ENCODE data around the gene GAPVD1. TPM values are rescaled to one million over a fixed set of nuclear protein-coding genes. Genes with fewer than 3 reads are reported as not detected.
A peak's percentile ranks its signal among the peaks of the same experiment; 100 is the strongest.

Gene GAPVD1
- total RNA-seq, 4 donors from 2014 or later: 50.9 to 79.0 (median 53.4) TPM

- DNase-seq (ENCODE audit: low spot score in 2 of 2): no peak
- peak overlapping the region; percentile 90 for H3K4me3 ChIP-seq (ENCODE audit: low read depth, poor library complexity, severe bottlenecking)
- intact Hi-C loops (cut with DNase I; ENCODE audit: low total_unique reads): no loop called here
- WGBS, 2 donors: 22 to 23% methylated on average over 8 of the region's 8 CpGs
- no peak for TF ChIP-seq POLR2A (IDR thresholded peaks at IDR 0.05)
- no peak for TF ChIP-seq CTCF (IDR thresholded peaks at IDR 0.05)
These were observed 21.7 kb upstream of the GAPVD1 start for GRCh38 chr9:125239631-125240597.

GRCh38 chr9:125240649-125240999 is 21.0 kb upstream of the GAPVD1 start:
- WGBS, 2 donors: 0% methylated on average over 14 to 22 of the region's 33 CpGs
- H3K4me3 ChIP-seq (ENCODE audit: low read depth, poor library complexity, severe bottlenecking): peak overlapping the region; percentile 90
- TF ChIP-seq POLR2A (IDR thresholded peaks at IDR 0.05) (no peak), CTCF (IDR thresholded peaks at IDR 0.05) (no peak)
- intact Hi-C loops (cut with DNase I; ENCODE audit: low total_unique reads): no loop called here
- peak in 1 of 2 donors; percentile 37 for DNase-seq (ENCODE audit: low spot score in 2 of 2)

GRCh38 chr9:125241000-125241862 is 20.4 kb upstream of the GAPVD1 start, which contains the start of gene HSPA5:
TSS of gene HSPA5 (minus strand) at chr9:125241343. CDS start at chr9:125241126, 217 bp downstream.
- TF ChIP-seq POLR2A (IDR thresholded peaks at IDR 0.05) (peak in 1 of 2 donors; percentile 94), CTCF (IDR thresholded peaks at IDR 0.05) (peak in 1 of 3 donors; percentile 36)
- 0 to 1% methylated on average over 46 to 50 of the region's 59 CpGs for WGBS, 2 donors
- intact Hi-C loops (cut with DNase I; ENCODE audit: low total_unique reads): no loop called here
- peak within 1 kb of the TSS; percentile 90 for H3K4me3 ChIP-seq (ENCODE audit: low read depth, poor library complexity, severe bottlenecking)
- peak; percentile 100 for DNase-seq (ENCODE audit: low spot score in 2 of 2)

GRCh38 chr9:125241863-125242739 is 19.5 kb upstream of the GAPVD1 start:
- peak; percentile 34 to 89 for DNase-seq (ENCODE audit: low spot score in 2 of 2)
- intact Hi-C loops (cut with DNase I; ENCODE audit: low total_unique reads): no loop called here
- 24 to 25% methylated on average over 27 of the region's 27 CpGs for WGBS, 2 donors
- H3K4me3 ChIP-seq (ENCODE audit: low read depth, poor library complexity, severe bottlenecking): peak overlapping the region; percentile 53
- TF ChIP-seq POLR2A (IDR thresholded peaks at IDR 0.05): no peak
- TF ChIP-seq CTCF (IDR thresholded peaks at IDR 0.05): no peak

- intact Hi-C loops (cut with DNase I; ENCODE audit: low total_unique reads): no loop called here
- no peak overlapping the region for H3K4me3 ChIP-seq (ENCODE audit: low read depth, poor library complexity, severe bottlenecking)
- no peak for DNase-seq (ENCODE audit: low spot score in 2 of 2)
- TF ChIP-seq POLR2A (IDR thresholded peaks at IDR 0.05): no peak
- TF ChIP-seq CTCF (IDR thresholded peaks at IDR 0.05): no peak
- WGBS, 2 donors: 92 to 93% methylated on average over 15 of the region's 15 CpGs
These were observed 17.8 kb upstream of the GAPVD1 start for GRCh38 chr9:125243792-125244260.

Data from lower leg skin (tissue), 4 donors.